ENCODE data around the gene USP11.
A peak's percentile ranks its signal among the peaks of the same experiment; 100 is the strongest.
"Not testable (repeated sequence)": the region's sequence is repeated elsewhere in the genome, so short reads cannot be mapped to it uniquely, and the experiment has no call there.

The USP11 gene

GRCh38 chrX:47248576-47248975 is 15.8 kb downstream of the USP11 start:
- no peak for DNase-seq

- no peak for DNase-seq
Observed at GRCh38 chrX:47250017-47250347, 17.2 kb downstream of the USP11 start.

DNA sequence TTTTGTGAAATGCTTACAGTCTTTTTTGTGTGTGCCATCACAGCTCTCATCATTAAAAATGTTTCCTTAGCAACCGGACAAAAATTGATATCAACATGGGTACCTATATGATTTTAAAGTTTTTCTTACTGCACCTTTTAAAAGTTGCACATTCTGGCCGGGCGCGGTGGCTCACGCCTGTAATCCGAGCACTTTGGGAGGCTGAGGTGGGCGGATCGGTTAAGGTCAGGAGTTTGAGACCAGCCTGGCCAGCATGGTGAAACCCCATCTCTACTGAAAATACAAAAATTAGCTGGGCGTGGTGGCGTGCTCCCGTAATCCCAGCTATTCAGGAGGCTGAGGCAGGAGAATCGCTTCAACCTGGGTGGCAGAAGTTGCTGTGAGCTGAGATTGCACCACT is 24.8 kb downstream of the USP11 start:
- not testable (repeated sequence) for DNase-seq

GRCh38 chrX:47264483-47265173 is 31.8 kb downstream of the USP11 start:
- DNase-seq, result no peak

DNA sequence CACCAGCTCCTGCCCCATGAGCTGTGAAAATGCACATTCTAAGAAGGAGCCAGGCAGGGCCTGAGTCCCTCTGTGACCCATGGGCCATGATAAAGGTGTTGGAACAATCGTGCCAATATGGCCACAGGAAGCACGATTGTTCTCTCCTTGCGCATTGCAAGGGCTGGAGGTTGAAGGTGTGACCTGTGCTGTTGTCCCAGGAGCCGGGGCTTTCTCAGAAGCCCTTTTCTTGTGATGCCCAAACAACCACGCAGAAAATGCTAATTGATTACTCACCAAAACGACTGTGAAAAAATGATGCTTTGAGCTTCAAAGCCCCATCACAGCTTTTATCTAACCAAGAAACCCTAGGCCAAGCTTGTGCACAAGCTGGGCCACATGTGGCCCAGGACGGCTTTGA is 33.8 kb downstream of the USP11 start:
- no peak for DNase-seq

DNA sequence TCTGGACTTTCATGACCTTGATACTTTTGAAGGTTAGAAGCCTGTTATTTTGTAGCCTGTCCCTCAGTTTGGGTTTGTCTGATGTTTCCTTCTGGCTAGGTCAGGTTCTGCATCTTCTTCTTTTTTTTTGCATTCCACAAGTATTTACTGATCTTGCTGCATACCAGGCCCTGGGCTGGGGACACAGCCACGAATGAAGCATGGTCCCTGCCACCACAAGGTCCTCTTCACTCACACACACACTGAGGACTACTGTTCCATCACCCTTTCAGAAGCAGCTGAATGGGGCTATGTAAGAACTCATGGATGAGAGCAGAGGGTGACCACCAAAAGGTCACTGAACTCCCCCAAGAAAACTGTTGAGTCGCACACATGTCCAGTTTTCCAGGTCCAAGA is 39.2 kb downstream of the USP11 start:
- no peak for DNase-seq

GRCh38 chrX:47273011-47273730 is 40.4 kb downstream of the USP11 start:
- no peak for DNase-seq

DNA sequence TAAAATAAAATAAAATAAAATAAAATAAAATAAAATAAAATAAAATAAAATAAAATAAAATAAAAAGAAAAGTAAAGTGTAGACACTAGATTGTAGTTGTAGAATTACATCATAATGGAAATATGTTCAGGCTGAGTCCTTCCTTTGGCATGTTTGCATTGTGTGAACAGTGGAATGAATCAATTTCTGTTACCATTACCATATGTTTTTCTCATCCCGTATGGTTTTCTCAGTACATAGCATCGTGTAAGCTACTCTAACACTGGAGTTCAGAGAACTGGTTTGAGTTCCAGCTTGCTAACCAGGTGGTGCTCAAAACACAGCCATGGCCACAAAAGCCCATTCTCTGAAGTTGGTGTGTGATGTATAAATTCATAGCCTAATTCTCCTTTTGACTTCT is 45.9 kb downstream of the USP11 start:
- DNase-seq, result no peak

DNA sequence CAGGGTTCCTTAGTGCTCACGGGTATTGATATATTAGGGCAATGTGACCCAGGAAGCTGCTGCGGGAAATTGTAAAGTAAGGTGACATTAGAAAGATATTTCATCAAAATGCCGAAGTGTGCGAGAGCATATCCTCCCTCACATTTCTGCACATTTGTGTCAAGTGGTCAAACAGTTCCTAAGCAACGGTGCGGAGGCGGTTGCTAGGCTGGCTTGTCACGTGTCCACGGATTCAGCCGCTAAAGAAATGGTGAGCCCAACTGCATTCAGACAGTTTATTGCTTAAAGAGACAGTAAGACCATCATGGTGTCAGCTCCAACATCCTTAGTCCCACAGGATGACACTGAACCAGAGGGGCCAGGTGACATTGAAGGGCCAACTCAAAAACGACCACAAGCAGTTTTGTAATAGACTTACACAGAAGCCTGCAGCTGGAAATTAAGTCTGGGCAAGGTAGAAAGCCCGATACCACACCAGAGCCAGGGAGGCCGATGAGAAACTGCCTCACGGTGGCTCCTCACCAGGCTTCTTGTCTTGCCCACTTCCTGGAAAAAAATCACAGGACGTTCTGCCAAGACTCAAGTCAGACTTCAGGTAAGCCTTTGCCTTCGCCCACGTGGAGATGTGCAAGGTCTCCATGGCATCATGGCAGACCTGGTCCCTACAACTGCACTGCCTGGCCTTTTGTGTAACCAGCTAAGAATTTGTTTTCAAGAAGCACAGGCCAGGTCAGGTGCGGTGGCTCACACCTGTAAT is 50.4 kb downstream of the USP11 start:
- DNase-seq, result peak; percentile 23

GRCh38 chrX:47284616-47285015 is 51.8 kb downstream of the USP11 start:
- DNase-seq, result not testable (repeated sequence)

DNA sequence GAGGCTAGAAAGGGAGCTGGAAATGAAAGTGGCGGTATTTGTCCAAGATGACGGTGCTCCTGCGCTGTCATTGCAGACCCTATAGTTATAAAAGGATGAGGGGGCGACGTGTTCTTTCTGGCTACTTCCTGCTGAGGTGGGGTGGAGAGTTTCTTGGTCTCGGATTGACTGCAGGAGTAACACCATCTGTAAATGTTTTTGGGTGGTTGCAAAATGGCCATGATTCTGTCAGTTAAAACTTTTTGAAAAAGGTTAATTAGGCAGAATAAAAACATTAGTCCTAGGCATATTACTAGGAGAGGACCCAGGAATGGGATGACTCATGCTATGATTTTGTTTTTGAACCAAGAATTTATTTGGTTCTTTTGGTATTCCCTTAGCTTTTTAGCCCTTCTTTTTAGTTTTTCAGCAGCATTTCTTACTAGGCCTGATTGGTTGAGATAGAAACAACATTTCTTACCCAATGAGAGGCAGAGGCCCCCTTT is 53.1 kb downstream of the USP11 start:
- DNase-seq, result no peak

GRCh38 chrX:47293106-47293505 is 60.3 kb downstream of the USP11 start:
- no peak for DNase-seq

DNA sequence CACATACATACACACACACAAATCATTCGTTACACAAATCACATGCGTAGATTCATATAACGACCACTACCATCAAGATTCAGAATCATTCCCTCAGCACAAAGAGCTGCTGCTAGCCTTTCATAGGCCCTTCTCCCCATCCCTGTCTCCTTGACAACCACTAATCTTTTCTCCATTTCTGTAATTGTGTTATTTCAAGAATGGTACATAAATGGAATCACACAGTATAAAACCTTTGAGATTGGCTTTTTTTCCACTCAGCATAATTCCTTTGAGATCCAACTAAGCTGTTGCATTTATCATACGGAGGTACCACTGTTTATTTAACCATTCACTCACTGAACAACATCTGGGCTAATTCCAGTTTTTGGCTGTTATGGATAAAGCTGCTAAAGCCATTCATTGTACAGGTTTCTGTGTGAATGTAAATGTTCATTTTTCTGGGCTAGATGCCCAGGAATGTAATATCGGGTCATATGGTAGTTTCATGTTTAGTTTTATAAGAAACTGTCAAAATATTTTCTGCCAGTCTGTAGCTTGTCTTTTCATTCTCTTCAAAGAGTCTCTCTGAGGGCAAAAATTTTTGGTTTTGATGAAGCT is 64.1 kb downstream of the USP11 start:
- no peak for DNase-seq

GRCh38 chrX:47297874-47298273 is 65.1 kb downstream of the USP11 start:
- DNase-seq, result no peak
